C1 segment of cervical spinal cord (tissue), 14 donors: ENCODE results near the gene ISLR.

Source experiments
- DNase-seq, 14 donors: peaks; one replicate each; lab custom pipeline; 2025; lab: John Stamatoyannopoulos, UW

The ISLR gene

DNA sequence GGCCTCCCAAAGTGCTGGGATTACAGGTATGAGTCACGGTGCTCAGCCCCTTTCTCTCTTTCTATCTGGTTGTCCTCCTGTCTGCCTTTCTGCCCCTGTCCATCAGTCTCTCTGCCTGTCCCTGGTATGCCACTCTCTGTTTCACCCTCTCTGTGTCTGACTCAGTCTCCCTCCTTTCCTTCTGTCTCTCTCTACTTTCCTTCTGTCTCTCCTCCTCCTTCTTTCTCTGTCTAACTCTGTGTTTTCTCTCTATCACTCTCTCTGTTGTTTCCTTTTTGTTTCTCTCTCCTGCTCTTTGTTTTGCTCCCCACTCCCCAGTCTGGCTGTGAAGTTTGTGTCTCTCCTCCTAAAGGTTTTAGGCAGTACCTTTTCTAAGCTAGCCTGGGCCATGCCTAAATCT, 38.1 kb downstream of the ISLR start:
- DNase-seq: no peak

DNA sequence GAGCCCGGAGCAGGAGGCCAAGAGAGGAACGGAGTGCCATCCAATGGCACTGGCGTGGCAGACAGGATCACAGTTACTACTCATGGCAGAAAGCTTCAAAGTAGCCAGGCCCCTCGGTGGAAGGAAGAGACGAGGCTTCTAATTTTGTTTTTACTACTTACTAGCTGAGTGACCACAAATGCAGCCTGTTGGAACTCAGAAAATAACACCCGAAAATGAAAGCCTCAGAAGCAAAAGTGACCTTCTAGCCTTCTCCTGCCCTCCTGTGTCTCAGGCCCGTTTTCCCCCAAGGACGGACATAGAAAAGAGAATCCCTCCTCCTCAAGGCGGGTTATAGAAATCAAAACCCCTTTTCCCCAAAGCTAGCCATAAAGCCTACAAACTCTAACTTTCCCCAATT, 39.0 kb downstream of the ISLR start:
- no peak for DNase-seq

GRCh38 chr15:74213858-74214284, 40.4 kb downstream of the ISLR start:
- DNase-seq: no peak

GRCh38 chr15:74214324-74215021, 41.0 kb downstream of the ISLR start:
- no peak for DNase-seq

- no peak for DNase-seq
Measured at GRCh38 chr15:74215958-74216357, 42.4 kb downstream of the ISLR start.

GRCh38 chr15:74216949-74217348, 43.4 kb downstream of the ISLR start:
- no peak for DNase-seq

GRCh38 chr15:74217907-74218885, 44.7 kb downstream of the ISLR start:
- DNase-seq: no peak

GRCh38 chr15:74220475-74221248, 47.2 kb downstream of the ISLR start:
- no peak for DNase-seq

GRCh38 chr15:74221399-74222239, 48.1 kb downstream of the ISLR start:
- no peak for DNase-seq

DNA sequence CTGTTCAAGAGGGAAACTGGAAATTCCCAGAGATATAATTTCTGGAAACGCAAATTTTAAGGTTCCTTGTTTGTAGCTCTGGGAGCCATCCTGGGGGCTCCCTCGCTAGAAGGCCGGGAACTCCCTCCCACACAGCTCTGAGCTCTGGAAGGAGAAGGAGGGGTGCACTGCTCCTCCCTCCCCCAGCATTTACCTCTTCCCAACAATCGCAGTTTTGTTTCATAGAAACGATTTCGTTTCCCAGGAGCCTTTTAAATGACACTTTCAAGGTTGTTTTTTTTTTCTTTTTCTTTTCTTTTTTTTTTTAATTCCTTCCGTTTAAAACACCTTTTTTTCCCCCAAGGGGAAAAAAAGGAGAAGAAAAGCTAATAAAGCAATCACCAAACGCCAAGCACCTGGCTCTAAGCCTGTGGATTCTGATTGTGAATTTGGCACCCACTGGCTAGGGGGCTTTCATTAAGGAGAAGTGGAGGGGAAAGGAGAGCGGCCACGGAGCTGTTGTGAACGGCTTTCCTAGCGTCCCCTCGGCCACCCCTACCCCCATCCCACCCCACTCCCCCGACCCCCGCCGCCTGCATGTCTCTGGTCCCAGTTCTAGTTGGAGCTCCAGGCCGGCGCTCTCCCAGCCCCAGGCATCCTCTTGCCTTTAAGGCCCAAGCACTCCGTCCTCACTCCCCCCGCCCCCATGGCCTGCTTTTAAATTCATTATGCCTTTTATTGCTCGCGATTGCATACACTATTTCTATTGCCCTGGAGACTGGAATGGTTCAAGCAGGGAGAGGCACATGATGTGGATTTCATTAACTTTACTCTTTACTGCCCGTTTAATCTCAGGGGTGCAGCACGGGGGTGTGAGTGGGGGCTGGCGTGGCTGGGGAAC, 49.0 kb downstream of the ISLR start:
- no peak for DNase-seq

- no peak for DNase-seq
Measured at GRCh38 chr15:74225928-74226327, 52.4 kb downstream of the ISLR start.
